Neural progenitor cell (in vitro differentiated cells): ENCODE measurements around the gene RBM33.

Experiments used
- CTCF ChIP-seq: fragments of 200-600 bp; sonication (generic); IDR thresholded peaks from 2 replicates; pipeline ENCODE4 v1.5.1; 2017; ENCODE audit warnings: antibody characterized with exemption, mild to moderate bottlenecking
- EZH2 ChIP-seq: fragments of 200-600 bp; sonication (generic); IDR thresholded peaks from 2 replicates; pipeline ENCODE4 v1.6.1; 2017; ENCODE audit warnings: antibody characterized with exemption, mild to moderate bottlenecking, moderate library complexity
- EZH2phosphoT487 ChIP-seq: fragments of 200-600 bp; sonication (generic); IDR thresholded peaks from 2 replicates; pipeline ENCODE4 v1.6.1; 2017; ENCODE audit warnings: antibody characterized with exemption

DNA sequence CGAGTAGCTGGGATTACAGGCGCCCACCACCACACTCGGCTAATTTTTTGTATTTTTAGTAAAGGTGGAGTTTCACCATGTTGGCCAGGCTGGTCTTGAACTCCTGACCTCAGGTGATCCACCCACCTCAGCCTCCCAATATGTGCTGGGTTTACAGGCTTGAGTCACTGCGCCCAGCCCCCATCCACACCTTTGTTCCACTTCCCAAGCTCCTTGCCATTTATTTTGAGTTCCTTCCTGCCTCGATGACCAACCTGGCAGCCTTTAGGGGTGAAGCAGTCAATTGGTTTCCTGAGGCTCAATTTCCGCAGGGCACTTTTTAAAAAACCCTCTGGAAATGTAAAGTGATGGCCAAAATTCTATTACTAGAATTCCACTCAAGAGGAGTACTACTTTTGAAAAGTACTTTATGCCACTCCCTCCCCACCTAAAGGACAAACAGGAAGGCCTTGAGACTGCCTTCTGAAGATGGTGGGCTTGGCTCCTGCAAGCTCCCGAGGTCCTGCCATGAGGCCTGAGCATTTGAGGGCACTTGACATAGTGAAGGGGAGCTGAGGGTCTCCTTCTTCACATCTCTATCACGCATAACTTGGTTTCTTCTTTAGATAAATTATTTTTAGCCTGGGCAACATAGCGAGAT is 32.5 kb upstream of the RBM33 start:
- TF ChIP-seq EZH2phosphoT487 (no peak), CTCF (no peak), EZH2 (no peak)
